ENCODE data around the gene UNC79.

The UNC79 gene

DNA sequence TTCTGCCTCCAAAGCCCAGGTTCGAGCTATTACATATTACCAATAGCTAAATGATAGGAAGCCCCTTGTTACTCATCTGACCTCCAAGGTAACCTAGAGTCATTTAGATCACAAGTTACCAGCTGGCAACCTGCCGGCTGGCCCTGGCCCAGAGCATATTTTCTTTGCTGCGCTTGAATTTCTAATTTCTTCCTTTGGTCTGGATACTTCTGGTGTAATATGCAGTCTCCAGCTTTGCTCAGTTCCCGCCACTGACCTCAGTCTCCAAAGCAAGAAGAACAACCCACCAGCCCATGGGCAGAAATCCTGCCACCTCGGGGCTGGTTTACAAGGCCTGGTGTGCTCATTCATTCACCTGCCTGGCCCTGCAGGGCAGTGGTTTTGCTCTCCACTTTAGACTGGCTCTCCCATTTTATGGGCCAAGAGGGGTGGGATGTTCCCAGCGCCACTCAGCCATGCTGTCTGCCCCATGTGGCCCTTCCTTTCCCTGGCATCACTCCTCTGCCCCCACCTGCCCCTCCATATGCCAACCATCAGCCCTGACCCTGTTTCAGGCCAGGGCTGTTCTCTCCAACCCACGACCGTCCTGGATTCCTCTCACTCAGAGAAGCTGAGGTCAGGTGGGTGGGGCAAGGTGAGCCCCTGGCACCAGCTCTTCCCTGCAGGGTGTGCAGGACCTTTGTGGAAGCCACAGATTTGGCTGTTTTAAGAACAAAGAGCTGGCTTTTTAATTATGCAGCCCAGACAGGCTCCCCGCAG is 281.5 kb downstream of the UNC79 start:
- DNase-seq: no peak

DNA sequence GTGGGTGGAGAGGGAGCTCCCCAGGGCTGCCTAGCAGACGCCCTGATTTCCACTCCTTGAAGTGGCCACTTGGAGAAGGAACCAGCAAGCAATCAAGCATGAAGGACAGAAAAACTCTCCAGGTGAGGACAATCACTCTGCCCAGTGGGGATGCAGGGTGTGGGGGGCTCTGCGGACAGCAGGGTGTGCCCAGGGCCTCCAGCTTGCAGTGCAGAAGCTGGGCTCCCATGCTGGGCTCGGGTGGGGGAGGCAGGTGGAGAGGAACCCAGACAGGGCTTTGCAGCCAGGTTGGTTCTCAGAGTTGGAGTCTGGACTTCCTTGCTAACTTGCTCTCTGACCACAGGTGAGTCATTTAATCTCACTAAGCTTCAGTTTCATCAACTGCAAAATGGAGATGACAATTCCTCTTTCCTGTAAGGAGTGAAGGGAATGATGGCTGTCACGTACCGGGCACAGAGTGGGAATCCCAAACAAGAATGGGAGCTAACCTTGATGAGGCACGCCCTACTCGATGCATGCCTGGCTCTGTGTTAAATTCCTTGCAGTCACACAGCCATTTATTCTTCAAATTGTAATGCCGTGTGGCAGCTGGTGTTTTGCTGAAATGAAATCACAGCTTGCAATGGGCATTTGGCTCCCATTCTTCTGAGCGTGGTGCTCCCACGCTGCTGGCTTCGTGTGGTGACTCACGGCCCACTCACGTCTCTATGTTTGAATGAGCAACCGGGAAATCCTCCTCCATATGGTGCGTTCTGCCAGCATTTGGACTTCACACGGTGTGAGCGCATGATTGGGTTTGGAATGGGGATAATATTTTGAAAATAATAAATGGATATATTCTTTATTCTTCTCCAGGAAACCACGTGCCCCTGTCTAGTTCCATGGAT is 282.3 kb downstream of the UNC79 start:
- no peak for DNase-seq

DNA sequence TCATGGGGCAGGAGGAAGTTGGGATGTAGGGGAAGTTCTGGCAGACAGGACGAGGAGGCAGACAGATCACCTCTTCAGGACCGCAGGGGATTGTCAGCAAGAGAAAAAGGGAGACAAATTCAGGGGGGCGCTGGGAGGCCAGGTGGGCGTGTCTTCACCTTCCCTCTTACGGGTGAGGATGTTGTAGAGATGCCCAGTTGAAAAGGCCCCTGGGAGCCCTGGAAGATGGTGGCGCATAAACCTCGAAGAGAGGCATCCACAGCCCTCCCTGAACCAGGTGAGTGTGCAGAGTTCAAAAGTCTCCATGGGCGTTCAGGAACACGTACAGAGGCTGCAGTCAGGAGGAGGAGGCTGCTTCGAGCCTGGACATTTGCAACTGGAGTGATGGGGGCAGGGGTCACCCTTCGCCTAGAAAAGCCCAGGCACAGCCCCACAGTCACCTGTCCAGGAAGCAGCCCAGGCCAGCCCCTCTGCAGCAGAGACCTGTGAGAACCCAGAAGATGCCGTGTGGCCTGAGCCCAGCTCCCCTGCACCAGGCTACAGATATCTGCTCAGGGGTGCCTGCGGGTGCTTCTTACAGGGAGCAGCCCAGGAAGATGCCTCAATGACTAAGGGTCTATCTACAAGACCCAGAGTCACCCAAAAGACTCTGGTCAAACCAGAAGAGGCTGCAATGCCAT is 283.1 kb downstream of the UNC79 start:
- DNase-seq: no peak

DNA sequence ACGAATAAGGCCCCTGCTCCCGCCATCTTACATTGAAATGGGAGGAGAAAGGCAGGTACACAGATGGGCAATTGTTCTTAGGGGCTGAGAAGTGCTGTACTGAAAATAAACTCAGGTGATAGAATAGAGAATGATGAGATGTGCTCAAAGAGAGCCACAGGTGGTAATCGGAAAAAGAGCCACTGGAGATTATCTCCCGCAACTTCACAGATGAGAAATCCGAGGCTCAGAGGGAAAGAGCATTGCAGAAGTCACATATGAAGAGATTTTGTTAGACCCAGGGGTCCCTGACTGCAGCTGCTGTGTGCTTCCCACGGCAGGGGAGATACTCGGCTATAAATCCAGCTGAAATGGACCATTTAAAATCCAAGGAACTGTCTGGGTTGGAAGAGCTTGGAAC is 283.9 kb downstream of the UNC79 start:
- no peak for DNase-seq

DNA sequence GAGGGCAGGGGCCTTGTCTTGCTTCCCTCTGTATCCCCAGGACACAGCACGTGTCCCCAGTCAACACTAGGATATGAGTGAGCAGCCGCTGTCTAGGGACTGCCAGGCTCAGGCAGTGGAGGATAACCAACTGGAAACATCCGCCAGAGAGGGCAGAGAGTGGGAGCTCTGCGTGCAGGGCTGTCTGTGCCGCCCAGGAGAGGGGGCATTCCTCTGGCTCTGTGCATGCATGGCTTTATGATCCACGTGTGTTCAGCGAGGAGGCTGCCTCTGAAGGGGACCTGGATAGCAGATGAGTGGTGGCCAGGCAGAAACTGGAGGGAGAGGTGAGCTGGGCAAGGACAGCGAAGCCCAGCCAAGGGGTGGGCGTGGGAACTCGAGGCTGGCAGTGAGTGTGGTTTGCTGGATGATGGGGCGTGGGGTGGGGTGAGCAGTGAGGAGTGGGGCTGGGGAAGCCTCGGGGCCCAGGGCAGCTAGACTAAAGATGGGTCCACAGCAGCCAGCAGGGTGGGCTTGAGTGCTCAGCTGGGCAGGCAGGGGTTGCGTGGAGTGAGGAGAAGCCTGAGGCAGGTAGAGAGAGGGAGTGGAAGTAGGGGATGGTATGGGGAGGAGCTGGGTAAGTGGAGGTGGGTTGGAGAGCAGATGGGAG is 284.7 kb downstream of the UNC79 start:
- no peak for DNase-seq

DNA sequence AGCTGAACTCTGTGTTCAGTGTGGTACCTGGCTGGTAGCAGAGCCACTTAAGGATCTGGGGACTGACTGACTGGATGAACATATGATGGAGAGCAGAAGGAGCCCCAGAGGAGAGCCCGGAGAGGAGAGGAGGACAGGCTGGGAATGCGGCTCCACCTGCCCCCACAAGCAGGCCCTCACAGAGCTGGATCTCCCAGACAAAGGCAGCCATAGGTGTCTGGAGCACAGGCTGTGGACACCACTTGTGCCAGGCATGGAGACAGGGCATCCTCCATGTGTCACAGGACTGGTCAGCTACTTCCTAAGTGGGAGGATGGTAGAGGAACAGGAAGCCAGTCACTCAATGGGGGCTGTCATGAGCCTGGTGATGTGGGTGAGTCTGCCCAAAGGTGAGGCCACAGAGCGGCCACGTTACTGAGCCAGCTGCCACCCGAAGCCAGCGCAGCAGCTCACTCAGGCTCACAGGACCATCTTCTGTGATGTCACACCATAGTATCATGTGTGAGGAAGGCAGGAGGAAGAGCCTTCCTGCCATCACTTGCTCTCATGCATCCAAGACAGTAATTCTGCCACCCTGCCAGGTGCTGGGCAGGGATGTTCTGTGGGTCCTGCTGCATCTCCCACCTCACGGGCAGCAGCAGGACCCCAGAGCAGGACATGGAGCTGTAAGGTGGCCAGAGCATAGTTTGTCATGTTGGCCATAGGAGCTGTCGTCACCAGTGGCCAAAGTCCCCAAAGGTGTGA is 285.4 kb downstream of the UNC79 start:
- peak in 1 of 2 donors; percentile 44 for DNase-seq

DNA sequence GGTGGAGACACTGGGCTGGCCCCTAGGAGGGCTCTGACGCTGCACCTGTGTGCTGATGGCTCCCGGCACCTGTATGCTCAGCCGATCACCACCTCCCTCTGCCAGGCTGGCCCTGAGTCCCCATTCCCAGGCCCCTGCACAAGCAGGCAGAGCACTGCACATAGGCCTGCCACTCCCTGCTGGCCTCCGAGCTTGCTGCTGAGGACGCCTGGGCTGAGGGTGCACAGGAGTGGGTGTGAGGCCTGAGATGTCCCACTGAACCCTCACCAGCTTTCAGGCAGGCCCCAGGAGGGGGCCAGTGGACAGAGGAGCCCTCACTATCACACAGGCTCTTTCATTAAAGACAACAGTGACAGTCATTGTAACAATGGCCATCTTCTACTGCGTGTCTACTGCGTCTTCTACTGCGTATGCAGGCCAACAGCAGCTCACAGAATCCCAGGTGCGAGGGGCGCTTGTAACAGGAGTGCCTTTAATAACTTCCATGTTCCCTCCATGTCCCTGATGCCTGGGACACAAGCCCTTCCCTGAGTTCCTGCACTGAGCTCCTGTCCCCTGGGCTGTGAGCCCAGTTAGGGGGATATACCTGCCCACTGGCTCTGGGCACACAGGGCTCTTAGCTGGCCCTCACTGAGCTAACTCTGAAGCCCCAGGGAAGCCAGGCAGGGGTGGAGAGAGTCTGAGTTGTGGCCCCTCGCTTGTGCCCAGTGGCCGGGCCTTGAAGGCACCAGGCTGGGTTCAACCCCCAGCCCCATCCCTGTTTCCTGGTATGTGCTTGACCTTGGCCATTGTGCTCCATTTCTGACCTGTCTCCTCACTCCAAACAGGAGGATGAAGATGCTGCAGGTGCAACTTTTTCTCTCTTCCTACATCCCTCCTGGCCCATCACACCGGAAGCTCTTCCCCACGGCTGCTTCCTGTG is 286.3 kb downstream of the UNC79 start:
- DNase-seq: no peak

DNA sequence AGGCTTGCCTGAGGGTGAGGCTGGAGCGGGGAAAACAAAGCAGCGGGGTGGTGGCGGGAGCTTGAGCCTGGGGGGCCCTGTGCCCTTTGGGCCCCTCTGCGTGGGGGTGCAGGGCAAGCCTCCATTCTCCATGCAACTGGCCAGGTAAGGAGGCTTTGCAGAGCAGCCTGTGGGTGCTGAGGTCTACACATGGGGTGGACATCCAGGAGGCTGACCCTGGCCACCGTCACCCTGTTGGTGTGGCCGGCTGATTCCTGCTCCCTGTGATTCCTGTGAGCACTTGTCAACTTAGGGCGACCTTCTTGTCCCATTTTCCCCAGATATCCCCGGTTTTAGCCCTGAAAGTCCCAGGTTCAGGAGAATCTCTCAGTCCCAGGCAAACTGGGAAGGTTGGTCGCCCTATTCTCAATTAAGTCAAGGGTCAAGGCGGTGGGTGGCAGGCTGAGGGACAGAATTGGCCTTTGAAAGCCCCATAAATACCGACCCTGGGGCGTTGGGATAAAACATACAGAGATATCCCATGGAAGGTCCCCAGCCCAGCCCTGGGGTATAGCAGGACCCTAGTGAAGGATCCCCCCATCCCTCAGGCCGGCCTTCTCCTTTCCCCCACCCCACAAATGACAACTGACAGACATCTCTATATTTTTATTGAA is 287.1 kb downstream of the UNC79 start:
- no peak for DNase-seq

DNA sequence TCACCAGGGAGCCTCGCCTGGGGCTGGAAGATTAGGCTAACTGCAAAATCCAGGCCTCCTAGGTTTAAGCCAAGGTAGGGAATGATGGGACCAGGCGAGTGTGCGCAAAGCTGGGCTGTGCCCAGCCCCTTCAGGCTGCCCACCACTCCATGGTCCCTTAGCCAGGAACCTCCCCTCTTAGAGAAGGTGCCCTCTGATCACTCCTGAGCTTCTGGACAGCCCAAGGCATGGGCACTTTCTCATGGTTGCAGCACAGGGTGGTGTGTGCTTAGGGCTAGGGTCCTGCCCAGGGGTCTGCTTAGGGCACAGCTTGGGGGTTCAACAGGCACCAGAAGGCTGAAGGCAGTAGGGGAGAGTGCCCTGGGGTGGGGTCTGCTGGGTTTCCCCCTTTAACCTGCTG is 288.5 kb downstream of the UNC79 start:
- no peak for DNase-seq

DNA sequence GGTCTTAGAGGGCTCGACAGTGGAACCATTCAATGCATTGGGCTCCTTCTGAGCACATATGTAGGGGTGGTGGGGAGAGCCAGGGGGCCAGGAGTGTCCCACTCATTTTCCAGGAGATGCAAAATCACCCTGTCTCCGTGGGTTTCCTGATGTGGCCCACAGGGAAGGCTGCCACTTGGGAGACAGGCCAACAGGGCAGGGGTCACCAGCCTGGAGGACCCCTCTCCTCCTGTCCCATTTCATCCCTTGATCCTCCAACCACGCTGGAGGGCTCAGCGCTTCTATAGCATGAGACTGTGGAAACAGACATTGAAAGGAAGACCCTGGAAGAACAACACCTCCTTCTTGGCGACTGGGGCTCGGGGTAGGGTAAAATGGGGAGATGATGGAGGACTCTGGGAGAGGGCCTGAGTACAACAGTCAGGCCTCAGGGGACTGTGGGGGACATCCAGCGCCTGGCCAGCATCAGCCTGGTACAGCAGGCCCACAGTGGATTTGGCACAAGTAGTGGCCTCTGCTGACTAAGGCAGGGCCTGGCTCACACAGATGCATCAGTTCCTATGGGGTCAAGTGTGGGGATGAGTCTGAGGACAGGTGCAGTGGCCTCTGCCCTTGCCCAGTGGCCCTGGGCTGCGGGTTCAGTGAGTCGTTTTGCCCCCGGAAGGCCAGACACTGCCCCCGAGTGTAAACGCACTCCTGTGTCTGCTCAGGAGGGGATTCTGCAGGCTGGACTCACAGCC is 289.5 kb downstream of the UNC79 start:
- DNase-seq: no peak

DNA sequence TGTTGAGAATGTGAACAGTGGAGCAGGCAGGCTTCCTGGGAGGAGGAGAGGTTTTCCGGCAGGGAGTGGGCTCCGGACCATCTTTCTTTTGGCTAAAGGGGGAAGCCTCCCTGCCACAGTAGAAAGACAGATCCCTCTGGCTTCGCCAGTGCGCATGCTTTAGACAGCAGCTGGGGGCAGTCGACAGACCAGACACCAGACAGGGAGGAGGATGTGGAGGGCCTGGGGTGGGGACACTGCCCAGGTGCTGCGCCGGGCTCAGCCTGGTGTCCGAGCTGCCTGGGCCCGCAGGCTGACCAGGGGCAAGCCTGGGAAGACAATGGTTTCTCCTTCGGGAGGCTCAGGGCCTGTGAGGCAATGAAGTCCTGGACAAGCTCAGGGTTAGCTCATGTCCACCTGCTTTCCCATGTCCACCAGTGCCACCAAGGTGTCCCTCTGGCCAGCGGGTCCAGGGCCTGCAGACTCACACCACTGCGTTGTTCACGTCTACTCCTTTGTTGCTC is 290.3 kb downstream of the UNC79 start:
- DNase-seq: no peak

DNA sequence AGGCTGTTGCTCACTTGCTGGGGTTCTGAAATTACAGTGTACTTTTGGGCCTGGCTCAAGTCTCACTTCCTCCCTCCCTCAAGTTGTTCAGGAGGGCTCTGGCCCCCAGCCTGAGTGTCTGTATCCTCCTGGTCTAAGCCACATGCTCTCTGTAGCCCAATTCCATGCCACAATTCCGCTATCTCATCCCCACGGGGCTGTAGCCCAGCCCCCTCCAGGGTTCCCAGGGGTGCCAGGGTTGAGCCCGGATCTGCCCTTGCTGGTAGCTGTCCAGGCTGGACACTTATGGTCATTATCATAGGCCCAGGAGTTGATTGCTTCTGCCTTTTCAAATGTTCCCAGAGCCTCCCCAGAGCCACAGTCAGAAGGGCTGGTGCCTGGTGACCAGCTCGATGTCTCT is 292.3 kb downstream of the UNC79 start:
- no peak for DNase-seq

DNA sequence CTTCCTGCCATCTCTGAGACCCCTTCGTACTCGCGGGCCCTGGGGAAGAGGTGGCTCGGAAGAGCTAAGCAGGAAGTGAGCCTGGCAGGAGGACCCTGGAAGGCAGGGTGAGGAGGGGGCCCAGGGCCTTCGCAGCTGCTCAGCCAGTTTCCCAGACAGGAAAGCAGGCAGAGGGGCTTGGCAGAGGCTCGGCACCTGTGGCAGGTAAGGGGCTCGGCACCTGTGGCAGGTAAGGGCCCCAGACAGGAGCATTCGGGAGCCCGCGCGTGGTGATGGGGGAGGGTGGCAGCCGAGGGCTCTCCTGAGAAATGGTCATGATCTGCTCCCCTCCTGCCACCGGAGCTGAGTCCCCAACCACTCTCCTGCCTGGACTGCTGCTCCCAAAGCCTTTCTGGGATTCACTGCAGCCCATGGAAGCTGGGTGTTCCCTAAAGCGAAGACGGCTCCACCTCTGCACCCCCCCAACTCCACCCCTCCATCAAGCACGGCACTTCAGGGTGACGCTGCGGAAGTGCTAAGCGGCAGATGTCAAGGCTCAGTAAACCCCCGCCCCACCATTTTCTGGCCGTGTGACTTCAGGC is 294.4 kb downstream of the UNC79 start:
- DNase-seq: no peak

DNA sequence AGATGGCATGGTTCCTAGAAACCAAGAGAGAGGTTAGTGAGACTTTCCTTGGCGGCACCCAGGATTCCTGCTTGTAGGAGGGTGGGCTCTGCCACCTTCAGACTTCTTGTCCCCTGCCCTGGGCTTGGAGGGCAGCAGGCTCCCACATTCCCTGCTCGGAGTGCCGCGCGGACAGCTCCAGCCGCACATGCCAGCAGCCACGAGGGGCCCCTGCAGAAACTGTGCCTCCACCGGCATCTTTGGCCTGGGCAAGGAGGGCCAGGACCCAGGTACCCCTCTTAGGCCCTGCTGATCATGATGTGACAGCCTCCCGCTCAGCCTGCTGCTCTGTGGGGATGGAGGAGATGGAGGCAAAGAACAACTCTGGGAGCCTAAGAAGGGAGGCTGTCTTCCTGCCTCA is 295.3 kb downstream of the UNC79 start:
- DNase-seq: no peak

DNA sequence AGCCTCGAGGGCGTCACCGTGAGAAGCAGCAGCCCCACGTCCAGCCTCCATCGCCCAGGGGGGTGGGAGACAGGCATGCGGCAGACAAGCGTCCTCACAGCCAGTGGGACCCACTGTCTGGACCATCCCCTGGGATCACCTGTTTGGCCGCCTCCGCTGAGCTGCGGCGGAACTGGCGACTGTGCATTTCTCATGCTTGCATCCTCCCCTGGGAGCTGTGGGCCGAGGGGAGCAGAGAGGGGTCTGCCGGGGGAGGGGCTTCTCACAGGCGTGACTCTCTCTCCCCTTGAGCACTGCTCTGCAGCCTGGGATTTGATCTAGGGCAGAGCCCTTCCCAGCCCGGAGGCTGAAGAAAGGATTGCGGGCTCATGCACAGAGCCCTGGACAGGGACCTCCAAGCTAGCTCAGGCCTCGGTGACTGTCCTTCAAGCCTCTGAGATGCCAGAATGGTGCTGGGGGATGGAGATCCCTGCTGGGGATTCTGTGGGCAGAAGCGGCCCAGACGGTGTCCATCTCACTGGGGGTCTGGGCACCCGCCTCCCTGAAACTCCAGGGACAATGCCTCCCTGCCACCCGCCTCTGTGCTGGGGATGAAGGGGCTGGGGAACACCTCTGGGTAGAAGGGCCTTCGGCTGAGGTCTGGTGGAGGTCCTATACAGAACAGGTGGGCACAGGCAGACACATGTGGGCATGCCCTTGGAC is 296.5 kb downstream of the UNC79 start:
- DNase-seq: no peak

DNA sequence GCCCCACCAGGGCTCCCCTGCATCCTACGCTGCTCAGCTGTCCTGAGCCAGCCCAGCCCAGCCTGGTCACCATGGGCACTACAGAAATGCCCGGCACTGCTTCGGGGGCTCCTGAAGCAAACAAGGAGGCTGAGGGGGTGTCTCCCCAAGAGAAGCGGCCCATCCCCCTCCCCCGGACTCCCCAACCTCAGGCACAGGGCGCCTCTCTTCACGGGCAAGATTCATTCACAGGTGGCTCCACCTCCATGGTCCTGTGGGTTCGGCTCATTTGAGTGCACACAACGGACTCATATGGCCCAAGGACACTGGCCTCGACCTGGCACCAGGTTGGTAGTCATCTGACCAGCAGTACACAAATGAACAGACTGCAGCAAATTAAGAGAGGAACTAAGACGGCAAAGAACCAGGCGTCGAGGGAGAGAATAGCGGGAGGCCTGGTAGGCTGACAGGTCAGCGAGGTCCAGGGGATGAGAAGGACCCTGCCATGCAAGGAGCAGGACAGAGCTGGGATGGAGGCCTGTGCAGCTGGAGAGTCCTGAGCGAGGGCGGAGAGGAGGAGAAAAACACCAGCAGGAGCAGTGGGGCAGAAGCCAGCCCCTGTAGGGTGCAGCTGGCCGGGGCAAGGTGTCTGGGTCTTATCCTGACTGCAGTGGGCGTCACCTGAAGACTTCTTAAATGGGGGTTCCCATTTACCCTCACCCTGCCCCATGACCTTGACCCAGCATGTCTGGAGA is 297.3 kb downstream of the UNC79 start:
- DNase-seq: no peak

DNA sequence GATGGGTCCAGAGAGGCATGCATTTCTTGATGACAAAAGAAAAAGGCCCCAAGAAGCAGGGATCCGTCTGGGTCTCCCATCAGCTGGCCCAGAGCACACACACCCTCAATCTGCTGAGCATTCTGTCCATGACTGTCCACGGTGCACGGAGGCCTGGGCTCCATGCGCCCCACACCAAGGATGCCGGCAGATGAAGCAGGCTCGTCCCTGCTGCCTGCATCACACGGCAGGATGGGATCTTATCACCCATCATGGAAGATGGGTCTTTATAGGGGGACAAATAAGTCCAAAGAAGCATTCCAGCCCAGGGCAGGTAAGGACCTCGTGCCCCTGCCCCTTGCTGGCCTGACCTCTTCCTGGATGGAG is 297.9 kb downstream of the UNC79 start:
- no peak for DNase-seq

DNA sequence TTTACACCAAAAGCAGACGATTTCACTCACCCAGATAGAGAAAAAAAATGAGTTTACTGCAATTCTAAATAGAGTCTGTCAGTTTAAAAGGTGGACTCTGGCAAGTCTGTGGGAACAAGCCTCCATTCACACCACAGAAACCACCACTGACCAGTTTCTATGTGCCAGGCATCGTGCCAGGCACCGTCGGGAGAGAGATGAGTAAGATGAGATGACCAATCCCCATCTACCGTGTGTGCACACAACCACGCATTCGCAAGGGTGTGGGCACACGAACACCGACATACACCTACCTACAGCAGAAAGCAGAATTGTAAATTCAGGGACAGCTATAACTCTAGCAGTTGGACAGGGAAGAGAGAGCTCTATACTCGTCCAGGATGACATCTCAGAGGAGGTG is 299.3 kb downstream of the UNC79 start:
- DNase-seq: no peak
